ENCODE results near the gene BCL2L14. TPM values are rescaled to one million over a fixed set of nuclear protein-coding genes. Genes with fewer than 3 reads are reported as not detected.

The BCL2L14 gene
- total RNA-seq, 1 experiment from 2014 or later = 0.30 TPM

DNA sequence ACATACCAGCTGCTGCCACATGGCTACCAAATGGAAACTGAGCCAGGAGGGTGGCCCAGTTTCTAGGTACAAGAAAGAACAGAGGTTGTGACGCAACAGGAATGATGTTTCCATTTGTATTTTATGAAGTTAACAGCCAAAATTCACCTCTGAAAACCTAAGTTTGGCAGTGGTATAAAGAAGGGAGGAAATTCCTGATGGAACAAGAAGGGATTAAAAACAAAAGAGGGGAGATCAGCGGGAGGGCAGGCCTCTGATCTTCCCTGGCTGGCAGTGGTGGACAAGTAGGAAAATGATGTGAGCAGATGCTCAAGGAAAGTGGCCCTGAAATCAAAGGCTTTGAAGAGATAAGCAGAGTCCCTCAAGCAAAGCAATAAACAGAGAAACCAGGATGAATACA is 47.3 kb upstream of the BCL2L14 start (continued):
- TF ChIP-seq, protein P1, sequence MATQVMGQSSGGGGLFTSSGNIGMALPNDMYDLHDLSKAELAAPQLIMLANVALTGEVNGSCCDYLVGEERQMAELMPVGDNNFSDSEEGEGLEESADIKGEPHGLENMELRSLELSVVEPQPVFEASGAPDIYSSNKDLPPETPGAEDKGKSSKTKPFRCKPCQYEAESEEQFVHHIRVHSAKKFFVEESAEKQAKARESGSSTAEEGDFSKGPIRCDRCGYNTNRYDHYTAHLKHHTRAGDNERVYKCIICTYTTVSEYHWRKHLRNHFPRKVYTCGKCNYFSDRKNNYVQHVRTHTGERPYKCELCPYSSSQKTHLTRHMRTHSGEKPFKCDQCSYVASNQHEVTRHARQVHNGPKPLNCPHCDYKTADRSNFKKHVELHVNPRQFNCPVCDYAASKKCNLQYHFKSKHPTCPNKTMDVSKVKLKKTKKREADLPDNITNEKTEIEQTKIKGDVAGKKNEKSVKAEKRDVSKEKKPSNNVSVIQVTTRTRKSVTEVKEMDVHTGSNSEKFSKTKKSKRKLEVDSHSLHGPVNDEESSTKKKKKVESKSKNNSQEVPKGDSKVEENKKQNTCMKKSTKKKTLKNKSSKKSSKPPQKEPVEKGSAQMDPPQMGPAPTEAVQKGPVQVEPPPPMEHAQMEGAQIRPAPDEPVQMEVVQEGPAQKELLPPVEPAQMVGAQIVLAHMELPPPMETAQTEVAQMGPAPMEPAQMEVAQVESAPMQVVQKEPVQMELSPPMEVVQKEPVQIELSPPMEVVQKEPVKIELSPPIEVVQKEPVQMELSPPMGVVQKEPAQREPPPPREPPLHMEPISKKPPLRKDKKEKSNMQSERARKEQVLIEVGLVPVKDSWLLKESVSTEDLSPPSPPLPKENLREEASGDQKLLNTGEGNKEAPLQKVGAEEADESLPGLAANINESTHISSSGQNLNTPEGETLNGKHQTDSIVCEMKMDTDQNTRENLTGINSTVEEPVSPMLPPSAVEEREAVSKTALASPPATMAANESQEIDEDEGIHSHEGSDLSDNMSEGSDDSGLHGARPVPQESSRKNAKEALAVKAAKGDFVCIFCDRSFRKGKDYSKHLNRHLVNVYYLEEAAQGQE (IDR thresholded peaks at IDR 0.05; ENCODE audit: low read depth) = no peak
- no peak for TF ChIP-seq RAD21 (IDR thresholded peaks at IDR 0.05; ENCODE audit: low read depth)

DNA sequence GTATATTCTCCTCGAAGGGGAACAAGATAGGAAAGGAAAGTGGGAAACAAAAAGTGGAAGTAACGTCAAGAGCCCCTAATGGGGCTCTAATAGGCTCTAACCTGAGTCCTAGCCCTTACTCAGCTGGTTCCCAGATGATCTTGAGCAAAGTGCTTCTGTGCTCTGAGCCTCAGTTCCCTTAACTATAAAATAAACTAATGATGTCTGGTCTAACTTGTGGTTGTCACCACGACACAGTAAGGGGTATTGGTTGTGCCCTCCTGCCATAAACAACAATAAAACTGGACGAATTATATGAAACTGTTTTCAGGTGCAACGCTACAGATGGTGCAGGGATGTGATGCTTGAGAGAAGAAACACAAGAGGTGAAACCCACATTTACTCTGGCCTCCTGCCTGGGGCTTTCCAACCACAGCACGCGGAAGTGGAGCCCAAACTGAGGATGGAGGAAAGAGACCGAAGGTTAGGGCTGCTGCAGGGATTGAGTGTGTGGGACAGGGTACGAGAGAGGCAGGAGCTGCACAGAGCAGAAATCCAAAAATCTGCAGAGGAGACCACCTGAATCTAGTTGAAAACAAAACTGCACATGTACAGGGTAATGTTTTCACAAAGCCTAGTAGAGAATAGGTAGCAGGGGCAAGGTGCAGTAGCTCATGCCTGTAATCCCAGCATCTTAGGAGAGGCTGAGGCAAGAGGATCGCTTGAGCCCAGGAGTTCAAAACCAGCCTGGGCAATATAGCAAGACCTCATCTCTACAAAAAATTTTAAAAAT is 45.6 kb upstream of the BCL2L14 start:
- ChIA-PET CTCF (no interaction called here), RAD21 (ENCODE audit: low non-redundant PET in 1 of 2, low total read pairs in 2 of 2, uncharacterized antibody in 2 of 2, unreplicated experiment in 2 of 2) (no interaction called here), POLR2A (no interaction called here)
- Histone ChIP-seq H2AFZ (ENCODE audit: low read depth, low read length, poor library complexity, severe bottlenecking) (no peak overlapping the region), H4K20me1 (ENCODE audit: insufficient read depth) (no peaks in the 10 kb centered on the region), H3K27ac (ENCODE audit: low read depth, low read length) (no peak overlapping the region), H3K27me3 (ENCODE audit: insufficient read depth, low read length) (no peaks in the 10 kb centered on the region), H3K9ac (ENCODE audit: low read length) (no peak overlapping the region), H3K4me1 (ENCODE audit: control insufficient read depth in 1 of 2, insufficient read depth in 2 of 2, low read length in 2 of 2) (no peaks in the 10 kb centered on the region), H3K36me3 (ENCODE audit: control insufficient read depth in 1 of 2, insufficient read depth in 2 of 2, low read length in 2 of 2) (no peaks in the 10 kb centered on the region), H3K4me2 (ENCODE audit: low read length) (no peak overlapping the region), H3K4me3 (replicated peaks in 1 of 2; ENCODE audit: low read depth in 1 of 2, low read length in 2 of 2) (no peak overlapping the region), H3K9me2 (ENCODE audit: insufficient read depth) (no peaks in the 10 kb centered on the region), H3K79me2 (ENCODE audit: insufficient read depth, low read length) (no peaks in the 10 kb centered on the region), H3K9me3 (ENCODE audit: control insufficient read depth in 1 of 2, insufficient read depth in 1 of 2, low read depth in 1 of 2, low read length in 2 of 2) (no peaks in the 10 kb centered on the region)
- TF ChIP-seq POLR2AphosphoS5 (IDR thresholded peaks at IDR 0.05; ENCODE audit: low read depth, low read length) (no peak), TCF7L2 (IDR thresholded peaks at IDR 0.05; ENCODE audit: borderline replicate concordance, extremely low read depth, insufficient read depth, insufficient read length) (no peak), EZH2phosphoT487 (IDR thresholded peaks at IDR 0.05; ENCODE audit: borderline replicate concordance) (no peak), EZH2 (IDR thresholded peaks at IDR 0.05) (no peak), SRF (IDR thresholded peaks at IDR 0.05; ENCODE audit: low read depth) (no peak)
- TF ChIP-seq, protein P2, sequence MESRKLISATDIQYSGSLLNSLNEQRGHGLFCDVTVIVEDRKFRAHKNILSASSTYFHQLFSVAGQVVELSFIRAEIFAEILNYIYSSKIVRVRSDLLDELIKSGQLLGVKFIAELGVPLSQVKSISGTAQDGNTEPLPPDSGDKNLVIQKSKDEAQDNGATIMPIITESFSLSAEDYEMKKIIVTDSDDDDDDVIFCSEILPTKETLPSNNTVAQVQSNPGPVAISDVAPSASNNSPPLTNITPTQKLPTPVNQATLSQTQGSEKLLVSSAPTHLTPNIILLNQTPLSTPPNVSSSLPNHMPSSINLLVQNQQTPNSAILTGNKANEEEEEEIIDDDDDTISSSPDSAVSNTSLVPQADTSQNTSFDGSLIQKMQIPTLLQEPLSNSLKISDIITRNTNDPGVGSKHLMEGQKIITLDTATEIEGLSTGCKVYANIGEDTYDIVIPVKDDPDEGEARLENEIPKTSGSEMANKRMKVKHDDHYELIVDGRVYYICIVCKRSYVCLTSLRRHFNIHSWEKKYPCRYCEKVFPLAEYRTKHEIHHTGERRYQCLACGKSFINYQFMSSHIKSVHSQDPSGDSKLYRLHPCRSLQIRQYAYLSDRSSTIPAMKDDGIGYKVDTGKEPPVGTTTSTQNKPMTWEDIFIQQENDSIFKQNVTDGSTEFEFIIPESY (IDR thresholded peaks at IDR 0.05; ENCODE audit: extremely low read depth, insufficient replicate concordance, low read length) = no peak
- DNase-seq (ENCODE audit: low read depth, low spot score) (no peak), ATAC-seq (no peak)
- no TSS peak for BruUV-seq (replicated peaks)
- intact Hi-C loops (cut with micrococcal nuclease) = no loop called here

Data from HCT116 (cell line).